H9 (cell line): ENCODE data around the gene CD93. TPM values are rescaled to one million over a fixed set of nuclear protein-coding genes. Genes with fewer than 3 reads are reported as not detected.

ENCODE experiments used
- DNase-seq: peaks from one replicate; pipeline ENCODE4 v3.0.0-alpha.2; 2017
- H2AFZ ChIP-seq: one replicate; pipeline ENCODE4 v1.6.1; 2013; ENCODE audit warnings: mild to moderate bottlenecking, low read length, control low read depth, moderate library complexity
- H2AK5ac ChIP-seq: 2 replicates; pipeline ENCODE4 v1.6.1; 2013; ENCODE audit warnings: low read length, control low read depth, mixed read lengths; ENCODE audit not compliant: insufficient read length
- H2BK120ac ChIP-seq: one replicate; pipeline ENCODE4 v1.6.1; 2013; ENCODE audit warnings: low read depth, mild to moderate bottlenecking, low read length, control low read depth, inconsistent platforms; ENCODE audit not compliant: poor library complexity, severe bottlenecking
- H2BK12ac ChIP-seq: 2 replicates; pipeline ENCODE4 v1.6.1; 2013; ENCODE audit warnings: low read length, control low read depth, mixed read lengths, low read depth; ENCODE audit not compliant: insufficient read length
- H2BK15ac ChIP-seq: 2 replicates; pipeline ENCODE4 v1.6.1; 2013; ENCODE audit warnings: low read depth, low read length, control low read depth
- H2BK20ac ChIP-seq: one replicate; pipeline ENCODE4 v1.6.1; 2013; ENCODE audit warnings: low read depth, mild to moderate bottlenecking, low read length, control low read depth, inconsistent platforms; ENCODE audit not compliant: poor library complexity, severe bottlenecking
- H2BK5ac ChIP-seq: 2 replicates; pipeline ENCODE4 v1.6.1; 2013; ENCODE audit warnings: low read length, control low read depth, mixed read lengths; ENCODE audit not compliant: insufficient read length
- H3K14ac ChIP-seq: 2 replicates; pipeline ENCODE4 v1.6.1; 2013; ENCODE audit warnings: low read length, control low read depth; ENCODE audit not compliant: insufficient read depth
- H3K18ac ChIP-seq: 2 replicates; pipeline ENCODE4 v1.6.1; 2013; ENCODE audit warnings: low read depth, mild to moderate bottlenecking, mixed read lengths, low read length, control low read depth; ENCODE audit not compliant: insufficient read length
- H3K23ac ChIP-seq: 2 replicates; pipeline ENCODE4 v1.6.1; 2013; ENCODE audit warnings: low read length, control low read depth, mixed read lengths, low read depth; ENCODE audit not compliant: insufficient read length
- H3K23me2 ChIP-seq: 2 replicates; pipeline ENCODE4 v1.6.1; 2013; ENCODE audit warnings: low read depth, mild to moderate bottlenecking, mixed read lengths, low read length, control low read depth; ENCODE audit not compliant: insufficient read length, poor library complexity, severe bottlenecking
- H3K27ac ChIP-seq: 2 replicates; pipeline ENCODE4 v1.5.1; 2013; ENCODE audit warnings: low read length, control low read depth, mixed read lengths, low read depth; ENCODE audit not compliant: insufficient read length
- H3K27me3 ChIP-seq: 2 replicates; pipeline ENCODE4 v1.6.1; 2013; ENCODE audit warnings: low read length, control low read depth, inconsistent platforms; ENCODE audit not compliant: insufficient read depth
- H3K4ac ChIP-seq: 2 replicates; pipeline ENCODE4 v1.6.1; 2013; ENCODE audit warnings: low read depth, mild to moderate bottlenecking, control low read depth, inconsistent platforms, low read length, moderate library complexity
- H3K4me1 ChIP-seq: 2 replicates; pipeline ENCODE4 v1.6.1; 2013; ENCODE audit warnings: low read length, control low read depth, inconsistent platforms; ENCODE audit not compliant: insufficient read depth
- H3K4me2 ChIP-seq: 2 replicates; pipeline ENCODE4 v1.6.1; 2013; ENCODE audit warnings: low read length, control low read depth, mixed read lengths; ENCODE audit not compliant: insufficient read length, insufficient read depth
- H3K56ac ChIP-seq: 2 replicates; pipeline ENCODE4 v1.6.1; 2013; ENCODE audit warnings: low read depth, mild to moderate bottlenecking, mixed read lengths, low read length, control low read depth; ENCODE audit not compliant: insufficient read length
- H3K79me1 ChIP-seq: 2 replicates; pipeline ENCODE4 v1.6.1; 2013; ENCODE audit warnings: low read depth, mild to moderate bottlenecking, moderate library complexity, low read length, control low read depth, inconsistent platforms; ENCODE audit not compliant: insufficient read depth, poor library complexity, severe bottlenecking
- H3K79me2 ChIP-seq: 2 replicates; pipeline ENCODE4 v1.6.1; 2013; ENCODE audit warnings: low read length, control low read depth, inconsistent platforms; ENCODE audit not compliant: insufficient read depth
- H3K9ac ChIP-seq: 2 replicates; pipeline ENCODE4 v1.6.1; 2013; ENCODE audit warnings: low read length, control low read depth, mixed read lengths; ENCODE audit not compliant: insufficient read length; ENCODE audit errors: extremely low read depth
- H3K9me3 ChIP-seq: one replicate; pipeline ENCODE4 v1.6.1; 2013; ENCODE audit warnings: low read depth, low read length, inconsistent platforms; ENCODE audit not compliant: control insufficient read depth
- H3T11ph ChIP-seq: one replicate; pipeline ENCODE4 v1.6.1; 2013; ENCODE audit warnings: mild to moderate bottlenecking, low read length, control low read depth, inconsistent platforms
- H4K20me1 ChIP-seq: one replicate; pipeline ENCODE4 v1.6.1; 2013; ENCODE audit not compliant: control insufficient read depth, insufficient read length, insufficient read depth
- H4K5ac ChIP-seq: 2 replicates; pipeline ENCODE4 v1.6.1; 2013; ENCODE audit warnings: low read depth, mild to moderate bottlenecking, mixed read lengths, low read length, control low read depth; ENCODE audit not compliant: insufficient read length
- H4K8ac ChIP-seq: replicated peaks from 2 replicates; pipeline ENCODE4 v1.6.1; 2013; ENCODE audit warnings: low read length, control low read depth, mixed read lengths, low read depth; ENCODE audit not compliant: insufficient read length
- H4K91ac ChIP-seq: 2 replicates; pipeline ENCODE4 v1.6.1; 2013; ENCODE audit warnings: low read depth, mild to moderate bottlenecking, moderate library complexity, mixed read lengths, low read length, control low read depth; ENCODE audit not compliant: insufficient read length
- H3K27ac Mint-ChIP-seq, 3 experiments: 2 replicates in 2 of 3; 3 replicates in 1 of 3; pipeline ENCODE4 v1.8.0; 2020 to 2021; ENCODE audit warnings: mixed read lengths in 3 of 3, mild to moderate bottlenecking in 1 of 3, moderate library complexity in 1 of 3
- H3K27me3 Mint-ChIP-seq: 2 replicates; pipeline ENCODE4 v1.8.0; 2021; ENCODE audit warnings: low read depth, mild to moderate bottlenecking, moderate library complexity, mixed read lengths
- H3K36me3 Mint-ChIP-seq, 3 experiments: 2 replicates in 2 of 3; 3 replicates in 1 of 3; pipeline ENCODE4 v1.8.0; 2020 to 2021; ENCODE audit warnings: low read depth in 3 of 3, mixed read lengths in 3 of 3; ENCODE audit not compliant: insufficient read depth in 1 of 3
- H3K4me1 Mint-ChIP-seq, 2 experiments: 2 replicates each; pipeline ENCODE4 v1.8.0; 2020; ENCODE audit warnings: mixed read lengths in 2 of 2
- H3K4me3 Mint-ChIP-seq, 2 experiments: 2 replicates in 1 of 2; 3 replicates in 1 of 2; pipeline ENCODE4 v1.8.0; 2020 to 2021; ENCODE audit warnings: mild to moderate bottlenecking in 2 of 2, mixed read lengths in 2 of 2, moderate library complexity in 1 of 2
- H3K9me3 Mint-ChIP-seq, 2 experiments: 2 replicates in 1 of 2; 3 replicates in 1 of 2; pipeline ENCODE4 v1.8.0; 2020; ENCODE audit warnings: mild to moderate bottlenecking in 2 of 2, mixed read lengths in 2 of 2, moderate library complexity in 1 of 2
- CTCF ChIP-seq: fragments of 200-600 bp; sonication (generic); conservative IDR thresholded peaks from 3 replicates; pipeline ENCODE4 v1.8.0; 2021; ENCODE audit warnings: antibody characterized with exemption, mild to moderate bottlenecking
- WGBS: extraction: QIAGEN DNeasy Blood & Tissue Kit; methylation state at CpG from one replicate; pipeline ENCODE4 v1.1.7; 2013; ENCODE audit warnings: missing lambda C conversion rate, low lambda C conversion rate, mixed read lengths; ENCODE audit not compliant: insufficient read length; ENCODE audit errors: extremely low coverage; 5-methylcytosine and 5-hydroxymethylcytosine counted together
- total RNA-seq: library from RNA; stranded (reverse); gene quantifications from 2 replicates; pipeline ENCODE4 v1.2.1, GENCODE V29; 2021

Gene CD93
- total RNA-seq, 1 experiment from 2014 or later, result not detected

- H2AK5ac ChIP-seq, result no peak overlapping the region
- H3K18ac ChIP-seq, result no peak overlapping the region
- peak; percentile 45 for TF ChIP-seq CTCF
- H3K9ac ChIP-seq, result no peak overlapping the region
- H2BK15ac ChIP-seq, result no peak overlapping the region
- H3K4me2 ChIP-seq, result no peak overlapping the region
- H3K4ac ChIP-seq, result no peak overlapping the region
- H2BK12ac ChIP-seq, result no peak overlapping the region
- no peaks in the 10 kb centered on the region for H3K9me3 ChIP-seq
- Mint-ChIP-seq H3K9me3 (no peaks in the 10 kb centered on the region; a peak in 1 of 5 replicates), H3K27me3 (no peaks in the 10 kb centered on the region), H3K4me1 (no peaks in the 10 kb centered on the region), H3K4me3 (no peak overlapping the region), H3K27ac (no peak overlapping the region), H3K36me3 (no peaks in the 10 kb centered on the region; a peak in 1 of 7 replicates)
- H3T11ph ChIP-seq, result no peak overlapping the region
- DNase-seq, result no peak
- H3K27me3 ChIP-seq, result no peaks in the 10 kb centered on the region
- no peak overlapping the region for H2AFZ ChIP-seq
- H2BK5ac ChIP-seq, result no peak overlapping the region
- no peak overlapping the region for H4K8ac ChIP-seq
- no peak overlapping the region for H2BK20ac ChIP-seq
- no peak overlapping the region for H4K91ac ChIP-seq
- H3K56ac ChIP-seq, result no peak overlapping the region
- no peak overlapping the region for H3K23ac ChIP-seq
- H3K27ac ChIP-seq, result no peak overlapping the region
- H3K23me2 ChIP-seq, result no peaks in the 10 kb centered on the region
- no peaks in the 10 kb centered on the region for H3K4me1 ChIP-seq
- WGBS, result no CpG with 5 or more reads among the region's 9 CpGs
- no peak overlapping the region for H4K5ac ChIP-seq
- no peaks in the 10 kb centered on the region for H4K20me1 ChIP-seq
- no peak overlapping the region for H3K14ac ChIP-seq
- H3K79me2 ChIP-seq, result no peaks in the 10 kb centered on the region
- H2BK120ac ChIP-seq, result no peak overlapping the region
- no peaks in the 10 kb centered on the region for H3K79me1 ChIP-seq
Observed at GRCh38 chr20:23106271-23106851, 20.2 kb upstream of the CD93 start.
